GM12865 (cell line): ENCODE measurements around the gene AFF2.
A peak's percentile ranks its signal among the peaks of the same experiment; 100 is the strongest.

Experiments
- DNase-seq: peaks from one replicate; pipeline ENCODE4 v3.0.0; 2010; ENCODE audit warnings: low read depth
- H3K4me3 ChIP-seq: 2 replicates; pipeline ENCODE4 v1.5.1; 2011; ENCODE audit warnings: mild to moderate bottlenecking, low read depth, low read length, control low read depth
- CTCF ChIP-seq: IDR thresholded peaks from 2 replicates; pipeline ENCODE4 v1.5.1; 2011; ENCODE audit warnings: low read length, control low read depth, low read depth, inconsistent platforms; ENCODE audit not compliant: insufficient read depth; ENCODE audit errors: missing control alignments

Gene AFF2

GRCh38 chrX:148933881-148934280, 433.5 kb downstream of the AFF2 start:
- H3K4me3 ChIP-seq = no peak overlapping the region

GRCh38 chrX:148938348-148938747, 437.9 kb downstream of the AFF2 start:
- DNase-seq = peak; percentile 6
- TF ChIP-seq CTCF = no peak
- no peak overlapping the region for H3K4me3 ChIP-seq

More at GRCh38 chrX:148933881-148934280, 433.5 kb downstream of the AFF2 start:
- DNase-seq = no peak
- TF ChIP-seq CTCF = no peak

- no peak overlapping the region for H3K4me3 ChIP-seq
- no peak for TF ChIP-seq CTCF
- DNase-seq = no peak
These were observed 440.1 kb downstream of the AFF2 start for GRCh38 chrX:148940411-148940996.

GRCh38 chrX:148942754-148943153, 442.3 kb downstream of the AFF2 start:
- TF ChIP-seq CTCF = no peak
- no peak overlapping the region for H3K4me3 ChIP-seq
- no peak for DNase-seq

- TF ChIP-seq CTCF = no peak
- DNase-seq = no peak
These were observed 447.1 kb downstream of the AFF2 start for GRCh38 chrX:148947399-148947975.

GRCh38 chrX:148956352-148956751, 455.9 kb downstream of the AFF2 start:
- no peak overlapping the region for H3K4me3 ChIP-seq
- DNase-seq = peak; percentile 9
- TF ChIP-seq CTCF = no peak

More at GRCh38 chrX:148947399-148947975, 447.1 kb downstream of the AFF2 start:
- no peak overlapping the region for H3K4me3 ChIP-seq

- no peak overlapping the region for H3K4me3 ChIP-seq
- DNase-seq = no peak
- no peak for TF ChIP-seq CTCF
These were observed 458.5 kb downstream of the AFF2 start for GRCh38 chrX:148958901-148959300.
